GM12865 (cell line): ENCODE measurements around the gene ATP2B3.
A peak's percentile ranks its signal among the peaks of the same experiment; 100 is the strongest.

Source experiments
- DNase-seq: peaks from one replicate; pipeline ENCODE4 v3.0.0; 2010; ENCODE audit warnings: low read depth
- H3K4me3 ChIP-seq: 2 replicates; pipeline ENCODE4 v1.5.1; 2011; ENCODE audit warnings: mild to moderate bottlenecking, low read depth, low read length, control low read depth
- TF ChIP-seq, protein P1 (sequence below): IDR thresholded peaks from 2 replicates; pipeline ENCODE4 v1.5.1; 2011; ENCODE audit warnings: low read length, control low read depth, low read depth, inconsistent platforms; ENCODE audit not compliant: insufficient read depth; ENCODE audit errors: missing control alignments

The ATP2B3 gene

DNA sequence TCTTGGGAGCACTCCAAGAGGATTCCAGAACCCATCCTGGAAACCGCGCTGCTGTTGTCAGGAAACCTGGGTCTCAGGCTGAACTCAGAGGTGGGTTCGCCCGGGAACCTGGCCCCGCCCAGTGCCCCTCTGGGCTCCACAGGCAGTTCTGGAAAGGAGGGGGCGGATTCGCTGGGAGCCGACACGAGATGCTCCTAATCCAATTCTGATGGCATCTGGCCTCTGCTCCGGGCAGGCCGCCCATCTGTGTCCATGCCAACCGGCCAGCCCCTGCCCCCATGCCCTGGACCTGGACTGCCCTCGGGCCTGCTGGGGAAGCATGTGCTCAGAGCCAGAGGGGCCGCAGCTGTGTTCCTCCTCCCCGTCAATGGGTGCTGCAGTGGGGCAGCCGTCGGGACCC is 21.0 kb downstream of the ATP2B3 start:
- TF ChIP-seq, protein P1, sequence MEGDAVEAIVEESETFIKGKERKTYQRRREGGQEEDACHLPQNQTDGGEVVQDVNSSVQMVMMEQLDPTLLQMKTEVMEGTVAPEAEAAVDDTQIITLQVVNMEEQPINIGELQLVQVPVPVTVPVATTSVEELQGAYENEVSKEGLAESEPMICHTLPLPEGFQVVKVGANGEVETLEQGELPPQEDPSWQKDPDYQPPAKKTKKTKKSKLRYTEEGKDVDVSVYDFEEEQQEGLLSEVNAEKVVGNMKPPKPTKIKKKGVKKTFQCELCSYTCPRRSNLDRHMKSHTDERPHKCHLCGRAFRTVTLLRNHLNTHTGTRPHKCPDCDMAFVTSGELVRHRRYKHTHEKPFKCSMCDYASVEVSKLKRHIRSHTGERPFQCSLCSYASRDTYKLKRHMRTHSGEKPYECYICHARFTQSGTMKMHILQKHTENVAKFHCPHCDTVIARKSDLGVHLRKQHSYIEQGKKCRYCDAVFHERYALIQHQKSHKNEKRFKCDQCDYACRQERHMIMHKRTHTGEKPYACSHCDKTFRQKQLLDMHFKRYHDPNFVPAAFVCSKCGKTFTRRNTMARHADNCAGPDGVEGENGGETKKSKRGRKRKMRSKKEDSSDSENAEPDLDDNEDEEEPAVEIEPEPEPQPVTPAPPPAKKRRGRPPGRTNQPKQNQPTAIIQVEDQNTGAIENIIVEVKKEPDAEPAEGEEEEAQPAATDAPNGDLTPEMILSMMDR: no peak
- H3K4me3 ChIP-seq: no peak overlapping the region
- DNase-seq: no peak

DNA sequence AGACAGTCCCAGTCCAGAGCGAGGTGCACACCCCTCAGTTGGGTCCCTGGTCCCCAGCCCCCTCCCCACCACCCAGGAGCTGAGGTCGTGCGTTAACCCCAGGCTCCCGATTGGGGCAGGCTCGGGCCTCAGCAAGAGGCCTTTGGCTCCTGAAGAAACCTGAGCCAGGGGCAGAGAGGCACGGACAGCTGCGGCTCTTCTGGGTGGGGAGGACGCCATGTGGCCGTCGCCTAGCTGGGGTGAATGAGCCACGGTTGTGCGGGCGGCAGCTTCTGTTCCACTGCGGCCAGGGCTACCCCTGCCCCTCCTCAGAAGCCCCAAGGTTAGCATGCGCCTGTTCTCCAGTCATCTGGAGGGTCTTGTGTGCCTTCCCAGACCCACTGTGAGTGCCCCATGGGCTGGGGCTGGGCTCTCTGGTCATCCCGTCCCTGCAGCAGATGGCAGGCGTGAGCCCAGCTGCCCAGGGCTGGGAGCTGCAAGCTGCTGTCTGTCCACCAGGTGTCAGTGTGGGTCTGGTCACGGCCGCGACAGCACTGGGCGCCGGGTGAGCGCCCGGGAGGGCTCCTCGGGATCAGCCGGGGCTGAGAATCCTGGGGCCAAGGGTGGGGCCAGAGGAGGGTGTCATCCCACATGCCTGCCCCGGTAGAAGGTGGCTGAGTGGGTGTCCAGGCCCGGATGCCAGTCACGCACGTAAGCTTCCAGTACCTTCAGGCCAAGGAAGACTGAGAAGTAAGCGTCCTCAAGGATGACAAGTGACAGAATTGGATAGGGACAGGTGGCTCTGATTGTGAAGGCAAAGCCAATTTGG is 21.9 kb downstream of the ATP2B3 start:
- TF ChIP-seq, protein P1: peak; percentile 75
- DNase-seq: peak; percentile 54
- no peak overlapping the region for H3K4me3 ChIP-seq

DNA sequence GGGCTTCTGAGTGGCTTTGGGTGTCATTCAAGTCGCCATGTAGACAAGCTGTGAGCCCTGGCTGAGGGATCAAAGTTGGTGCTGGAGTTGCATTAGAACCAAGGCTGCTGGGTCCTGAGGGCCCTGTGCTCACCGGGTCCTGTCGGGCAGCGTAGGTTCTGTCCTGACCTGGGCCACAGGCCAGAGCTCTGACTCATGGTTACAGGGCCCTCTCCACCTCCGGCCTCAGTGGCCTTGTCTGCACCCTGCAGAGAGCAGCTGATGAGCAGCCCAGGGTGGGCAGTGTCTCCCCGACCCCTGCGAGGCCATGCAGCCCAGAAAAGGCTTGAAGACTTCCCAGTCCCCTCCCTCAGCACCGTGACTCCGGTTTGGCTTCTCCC is 22.5 kb downstream of the ATP2B3 start:
- DNase-seq: no peak
- no peak overlapping the region for H3K4me3 ChIP-seq
- TF ChIP-seq, protein P1: no peak

DNA sequence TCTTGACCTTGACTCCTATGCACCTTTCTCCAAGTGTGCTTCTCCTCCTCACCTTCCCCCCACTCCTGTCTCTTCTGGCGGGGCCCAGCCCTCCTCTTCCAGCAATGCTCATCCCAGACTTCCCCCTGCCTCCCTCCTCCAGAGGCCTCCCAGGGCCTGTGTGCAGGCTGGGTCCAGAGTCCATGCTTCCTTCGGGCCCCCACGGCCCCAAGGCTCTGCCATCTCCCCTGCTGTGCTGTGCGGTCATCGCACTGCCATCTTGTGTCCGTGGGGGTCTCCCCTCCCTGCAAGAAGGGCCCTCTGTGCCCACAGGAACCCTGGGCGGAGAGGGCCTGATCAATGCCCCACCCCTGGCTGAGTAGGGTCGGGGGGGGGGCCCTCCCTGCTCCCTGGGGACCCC is 27.3 kb downstream of the ATP2B3 start:
- TF ChIP-seq, protein P1: no peak
- no peak for DNase-seq
- H3K4me3 ChIP-seq: no peak overlapping the region

DNA sequence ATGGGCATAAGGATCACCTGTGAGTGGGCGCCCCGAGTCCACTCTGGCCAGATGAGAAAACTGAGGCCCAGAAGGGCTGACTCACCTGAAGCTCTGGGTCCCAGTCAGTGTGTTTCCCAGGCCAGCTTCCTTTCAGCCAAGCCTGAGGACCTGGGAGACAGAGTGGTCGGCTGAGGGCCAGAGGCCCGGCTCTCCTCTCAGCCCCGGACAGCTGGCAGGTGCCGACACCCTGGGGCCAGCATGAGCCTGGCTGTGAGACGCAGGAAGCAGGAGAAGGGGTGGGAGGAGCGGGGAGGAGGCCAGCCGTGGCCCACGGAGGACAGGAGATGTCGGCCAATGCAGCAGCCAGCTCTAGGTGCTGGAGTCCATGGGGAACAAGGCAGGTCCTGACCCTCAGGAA is 28.9 kb downstream of the ATP2B3 start:
- TF ChIP-seq, protein P1: no peak
- no peak overlapping the region for H3K4me3 ChIP-seq
- no peak for DNase-seq

DNA sequence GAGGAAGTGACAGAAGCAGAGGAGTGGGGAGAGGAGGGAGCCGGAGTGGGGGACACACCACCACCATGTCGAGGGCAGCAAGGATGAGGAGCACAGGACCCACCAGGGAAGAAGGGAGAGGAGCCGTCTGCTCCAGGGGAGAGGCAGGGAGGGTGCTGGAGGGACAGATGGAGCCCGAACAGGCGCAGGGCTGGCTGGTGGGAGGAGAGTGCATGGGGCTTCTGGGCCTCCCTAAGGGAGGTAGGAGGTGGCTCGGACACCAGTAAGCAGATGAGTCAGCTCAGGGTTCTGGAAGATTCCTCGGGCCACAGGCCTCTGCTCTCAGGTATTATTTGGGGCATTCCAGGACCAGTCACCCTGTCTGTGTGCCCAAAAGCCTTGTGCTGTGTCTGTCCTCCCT is 29.8 kb downstream of the ATP2B3 start:
- no peak overlapping the region for H3K4me3 ChIP-seq
- TF ChIP-seq, protein P1: no peak
- no peak for DNase-seq

DNA sequence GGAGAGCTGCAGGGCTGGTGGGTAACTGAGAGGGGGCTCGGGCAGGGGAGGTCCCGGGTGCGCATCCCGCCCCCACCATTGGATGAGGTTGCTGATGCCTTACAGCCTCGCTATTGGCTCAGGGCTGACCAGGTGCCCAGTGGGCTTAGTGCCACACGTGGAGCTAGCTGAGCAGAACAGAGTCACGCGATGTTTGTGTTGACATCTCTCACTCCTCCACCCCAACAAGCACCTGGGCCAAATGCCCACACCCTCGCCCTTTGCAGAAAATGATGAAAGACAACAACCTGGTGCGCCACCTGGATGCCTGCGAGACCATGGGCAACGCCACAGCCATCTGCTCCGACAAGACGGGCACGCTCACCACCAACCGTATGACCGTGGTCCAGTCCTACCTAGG is 31.8 kb downstream of the ATP2B3 start:
- TF ChIP-seq, protein P1: no peak

More for the DNA sequence above, 31.8 kb downstream of the ATP2B3 start:
- no peak for DNase-seq
- no peak overlapping the region for H3K4me3 ChIP-seq
